Osteocyte (in vitro differentiated cells): ENCODE data around the gene CAPZA2. TPM values are rescaled to one million over a fixed set of nuclear protein-coding genes. Genes with fewer than 3 reads are reported as not detected.

Source experiments
- DNase-seq: peaks from one replicate; pipeline ENCODE4 v3.0.0; 2021; ENCODE audit warnings: mixed read lengths; ENCODE audit not compliant: unreplicated experiment; ENCODE audit errors: extremely low spot score
- H3K27ac Mint-ChIP-seq: one replicate; pipeline ENCODE4 v1.8.0; 2021; ENCODE audit warnings: mild to moderate bottlenecking, mixed read lengths; ENCODE audit not compliant: unreplicated experiment
- H3K27me3 Mint-ChIP-seq: one replicate; pipeline ENCODE4 v1.8.0; 2021; ENCODE audit warnings: mixed read lengths; ENCODE audit not compliant: unreplicated experiment
- H3K36me3 Mint-ChIP-seq: one replicate; pipeline ENCODE4 v1.8.0; 2021; ENCODE audit warnings: mixed read lengths; ENCODE audit not compliant: unreplicated experiment
- H3K4me1 Mint-ChIP-seq: one replicate; pipeline ENCODE4 v1.8.0; 2021; ENCODE audit warnings: mixed read lengths; ENCODE audit not compliant: unreplicated experiment
- H3K4me3 Mint-ChIP-seq: one replicate; pipeline ENCODE4 v1.8.0; 2021; ENCODE audit warnings: mild to moderate bottlenecking, moderate library complexity, mixed read lengths; ENCODE audit not compliant: unreplicated experiment
- H3K9me3 Mint-ChIP-seq: one replicate; pipeline ENCODE4 v1.8.0; 2021; ENCODE audit warnings: mixed read lengths; ENCODE audit not compliant: unreplicated experiment
- total RNA-seq: library from RNA; stranded (reverse); gene quantifications from 2 replicates; pipeline ENCODE4 v1.2.1, GENCODE V29; 2021
- TF ChIP-seq, protein P1 (sequence below): fragments of 200-600 bp; sonication (generic); IDR thresholded peaks from 2 replicates; pipeline ENCODE4 v1.5.0; 2021; ENCODE audit warnings: antibody characterized with exemption, mild to moderate bottlenecking, moderate library complexity

The CAPZA2 gene
- total RNA-seq, 1 donor from 2014 or later: 194 TPM

DNA sequence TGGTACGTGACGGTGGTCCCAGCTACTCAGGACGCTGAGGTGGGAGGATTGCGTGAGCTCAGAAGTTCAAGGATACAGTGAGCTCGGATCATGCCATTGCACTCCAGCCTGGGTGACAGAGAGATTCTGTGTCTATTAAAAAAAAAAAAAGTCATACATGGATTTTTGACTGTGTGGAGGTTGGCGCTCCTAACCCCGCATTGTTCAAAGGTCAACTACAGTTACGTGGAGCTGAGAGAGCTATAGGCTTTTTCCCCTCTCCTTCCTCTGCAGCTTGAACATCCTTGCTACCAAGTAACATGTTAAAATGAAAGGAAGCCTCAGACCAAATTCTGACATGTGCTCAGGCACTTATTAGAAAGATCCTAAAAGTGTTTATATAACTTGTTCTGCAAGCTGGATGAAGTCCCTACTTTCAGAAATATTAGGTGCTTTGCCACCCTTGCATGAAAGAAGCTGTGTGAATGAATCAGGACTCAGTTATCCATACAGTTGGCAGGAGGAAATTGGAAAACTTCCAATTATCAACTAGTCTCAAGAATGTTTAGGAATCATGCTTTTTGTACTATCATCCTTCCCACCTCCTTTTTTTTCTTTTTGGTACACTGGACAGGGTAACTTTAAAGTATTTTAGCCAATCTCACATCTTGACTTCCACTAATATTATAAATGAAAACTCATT, 78.4 kb downstream of the CAPZA2 start:
- no peak overlapping the region for H3K27ac Mint-ChIP-seq

DNA sequence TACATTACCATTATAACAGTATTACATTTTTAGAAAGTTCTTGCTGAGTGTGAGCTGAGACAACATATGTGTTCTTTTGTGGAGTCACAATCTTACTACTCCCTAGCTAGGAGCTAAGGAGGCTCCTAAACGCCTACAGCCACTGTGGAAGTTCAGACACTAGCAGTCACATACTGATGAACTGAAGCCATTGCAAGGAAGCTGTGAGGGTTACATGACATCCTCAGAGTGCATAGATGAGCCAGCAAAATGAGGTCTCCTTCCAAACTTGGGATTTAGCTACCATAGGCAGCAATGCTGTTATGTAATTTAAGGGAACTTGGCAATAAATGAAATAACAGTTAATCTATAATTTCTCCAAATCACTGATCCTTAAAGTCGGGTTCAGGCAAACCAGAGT, 80.1 kb downstream of the CAPZA2 start:
- no peak overlapping the region for H3K4me3 Mint-ChIP-seq
- H3K4me1 Mint-ChIP-seq: no peaks in the 10 kb centered on the region

More for the DNA sequence above, 78.4 kb downstream of the CAPZA2 start:
- TF ChIP-seq, protein P1, sequence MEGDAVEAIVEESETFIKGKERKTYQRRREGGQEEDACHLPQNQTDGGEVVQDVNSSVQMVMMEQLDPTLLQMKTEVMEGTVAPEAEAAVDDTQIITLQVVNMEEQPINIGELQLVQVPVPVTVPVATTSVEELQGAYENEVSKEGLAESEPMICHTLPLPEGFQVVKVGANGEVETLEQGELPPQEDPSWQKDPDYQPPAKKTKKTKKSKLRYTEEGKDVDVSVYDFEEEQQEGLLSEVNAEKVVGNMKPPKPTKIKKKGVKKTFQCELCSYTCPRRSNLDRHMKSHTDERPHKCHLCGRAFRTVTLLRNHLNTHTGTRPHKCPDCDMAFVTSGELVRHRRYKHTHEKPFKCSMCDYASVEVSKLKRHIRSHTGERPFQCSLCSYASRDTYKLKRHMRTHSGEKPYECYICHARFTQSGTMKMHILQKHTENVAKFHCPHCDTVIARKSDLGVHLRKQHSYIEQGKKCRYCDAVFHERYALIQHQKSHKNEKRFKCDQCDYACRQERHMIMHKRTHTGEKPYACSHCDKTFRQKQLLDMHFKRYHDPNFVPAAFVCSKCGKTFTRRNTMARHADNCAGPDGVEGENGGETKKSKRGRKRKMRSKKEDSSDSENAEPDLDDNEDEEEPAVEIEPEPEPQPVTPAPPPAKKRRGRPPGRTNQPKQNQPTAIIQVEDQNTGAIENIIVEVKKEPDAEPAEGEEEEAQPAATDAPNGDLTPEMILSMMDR: no peak
- no peaks in the 10 kb centered on the region for H3K4me1 Mint-ChIP-seq
- no peaks in the 10 kb centered on the region for H3K9me3 Mint-ChIP-seq
- no peaks in the 10 kb centered on the region for H3K27me3 Mint-ChIP-seq
- H3K4me3 Mint-ChIP-seq: no peak overlapping the region
- no peaks in the 10 kb centered on the region for H3K36me3 Mint-ChIP-seq
- no peak for DNase-seq

DNA sequence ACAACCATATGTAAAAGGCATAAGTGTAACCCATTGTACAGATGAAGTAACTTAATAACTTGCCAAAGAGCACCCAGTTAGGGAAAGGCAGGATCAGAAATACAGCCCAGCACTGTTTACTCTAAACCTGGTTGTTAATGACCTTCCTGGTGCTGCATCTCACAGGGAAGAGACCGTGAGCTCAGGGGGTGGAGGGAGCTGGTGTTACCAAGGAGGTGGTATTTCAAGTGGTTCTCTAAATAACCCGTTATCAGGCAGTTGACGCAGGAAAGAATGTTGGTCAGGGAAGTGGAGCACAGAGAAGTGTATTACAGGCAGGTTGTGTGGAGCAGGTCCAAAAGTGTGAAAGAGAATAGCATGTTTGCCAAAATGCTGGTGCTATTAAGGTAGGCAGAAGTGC, 86.5 kb downstream of the CAPZA2 start:
- no peaks in the 10 kb centered on the region for H3K9me3 Mint-ChIP-seq
- H3K4me3 Mint-ChIP-seq: no peak overlapping the region
- TF ChIP-seq, protein P1: no peak
- DNase-seq: no peak
- no peaks in the 10 kb centered on the region for H3K27me3 Mint-ChIP-seq
- no peaks in the 10 kb centered on the region for H3K36me3 Mint-ChIP-seq
- no peak overlapping the region for H3K27ac Mint-ChIP-seq
- H3K4me1 Mint-ChIP-seq: peaks cover 12% of the 10 kb centered on the region

More for the DNA sequence above, 80.1 kb downstream of the CAPZA2 start:
- DNase-seq: no peak
- TF ChIP-seq, protein P1: no peak
- Mint-ChIP-seq H3K36me3 (no peaks in the 10 kb centered on the region), H3K9me3 (no peaks in the 10 kb centered on the region), H3K27me3 (no peaks in the 10 kb centered on the region), H3K27ac (no peak overlapping the region)

DNA sequence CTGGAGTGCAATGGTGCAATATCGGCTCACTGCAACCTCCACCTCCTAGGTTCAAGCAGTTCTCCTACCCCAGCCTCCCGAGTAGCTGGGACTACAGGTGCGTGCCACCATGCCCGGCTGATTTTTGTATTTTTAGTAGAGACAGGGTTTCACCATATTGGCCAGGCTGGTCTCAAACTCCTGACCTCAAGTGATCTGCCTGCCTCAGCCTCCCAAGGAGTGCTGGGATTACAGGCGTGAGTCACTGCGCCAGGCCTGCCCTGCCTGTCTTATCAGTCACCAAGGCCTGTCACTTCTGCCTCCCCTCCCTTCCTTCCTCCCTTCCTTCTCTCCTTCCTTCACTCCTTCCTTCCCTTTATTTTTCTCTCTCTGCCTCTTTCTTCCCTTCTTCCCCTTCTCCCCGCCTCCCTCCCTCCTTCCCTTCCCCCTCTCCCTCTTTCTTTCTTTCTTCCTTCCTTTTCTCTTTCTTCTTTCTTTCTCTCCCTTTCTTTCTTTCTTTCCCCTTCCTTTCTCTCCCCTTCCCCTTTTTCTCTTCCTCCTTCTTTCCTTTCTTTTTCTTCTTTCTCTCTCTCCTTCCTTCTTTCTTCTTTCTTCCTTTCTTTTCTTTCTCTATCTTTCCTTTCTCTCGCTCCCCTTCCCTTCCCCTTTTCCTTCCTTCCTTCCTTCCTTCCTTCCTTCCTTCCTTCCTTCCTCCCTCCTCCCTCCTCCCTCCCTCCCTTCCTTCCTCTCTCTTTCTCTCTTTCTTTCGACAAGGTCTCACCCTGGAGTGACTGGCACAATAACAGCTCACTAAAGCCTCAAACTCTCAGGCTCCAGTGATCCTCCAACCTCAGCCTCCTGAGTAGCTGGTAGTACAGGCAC, 87.8 kb downstream of the CAPZA2 start:
- no peak overlapping the region for H3K27ac Mint-ChIP-seq
- H3K4me1 Mint-ChIP-seq: peaks cover 22% of the 10 kb centered on the region
- H3K27me3 Mint-ChIP-seq: no peaks in the 10 kb centered on the region
- no peaks in the 10 kb centered on the region for H3K36me3 Mint-ChIP-seq
- H3K4me3 Mint-ChIP-seq: no peak overlapping the region
- DNase-seq: no peak
- TF ChIP-seq, protein P1: no peak
- no peaks in the 10 kb centered on the region for H3K9me3 Mint-ChIP-seq

DNA sequence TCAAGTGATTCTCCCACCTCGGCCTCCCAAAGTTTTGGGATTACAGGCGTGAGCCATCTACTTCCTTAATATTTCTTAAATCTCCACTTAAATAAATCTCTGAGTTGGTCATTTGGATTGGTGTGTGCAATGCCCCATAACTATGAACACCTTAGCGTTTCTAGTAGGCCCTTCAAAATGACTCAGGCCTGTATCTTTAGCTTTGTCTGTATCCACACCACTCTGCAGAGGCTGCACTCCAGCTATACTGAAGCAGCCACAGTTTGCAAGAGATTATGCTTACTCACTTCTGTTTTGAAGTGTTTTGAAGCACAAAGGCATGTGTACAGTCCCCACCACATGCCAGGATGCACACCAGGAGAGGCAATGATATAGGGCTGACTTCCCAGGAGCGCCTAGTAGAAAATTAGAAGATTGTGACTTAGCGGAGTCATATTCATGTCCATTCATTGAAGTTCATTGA, 88.5 kb downstream of the CAPZA2 start:
- Mint-ChIP-seq H3K27ac (no peak overlapping the region), H3K27me3 (no peaks in the 10 kb centered on the region), H3K4me3 (no peak overlapping the region), H3K4me1 (peaks cover 29% of the 10 kb centered on the region), H3K36me3 (no peaks in the 10 kb centered on the region), H3K9me3 (no peaks in the 10 kb centered on the region)
- DNase-seq: no peak
- TF ChIP-seq, protein P1: no peak
